Measurements from ENCODE around the gene BTBD16. TPM values are rescaled to one million over a fixed set of nuclear protein-coding genes. Genes with fewer than 3 reads are reported as not detected.

The BTBD16 gene
- total RNA-seq, 1 experiment from 2014 or later = 0.82 TPM

GRCh38 chr10:122321960-122322359 is 50.9 kb downstream of the BTBD16 start:
- H3K27ac ChIP-seq (ENCODE audit: low read length) = no peak overlapping the region
- H3K27me3 ChIP-seq (ENCODE audit: control insufficient read depth, insufficient read depth, low read length) = no peaks in the 10 kb centered on the region
- H3K4me1 ChIP-seq (ENCODE audit: control insufficient read depth, insufficient read depth, low read length) = no peaks in the 10 kb centered on the region
- ATAC-seq = no peak
- TF ChIP-seq SIN3A (IDR thresholded peaks at IDR 0.05; ENCODE audit: borderline replicate concordance, insufficient read depth, low read depth, low read length) (no peak), REST (IDR thresholded peaks at IDR 0.05; ENCODE audit: insufficient read depth in 1 of 2, low read depth in 2 of 2, low read length in 1 of 2) (no peak), TCF7L2 (IDR thresholded peaks at IDR 0.05; ENCODE audit: low read depth, low read length) (no peak), CTCF (IDR thresholded peaks at IDR 0.05) (no peak), POLR2AphosphoS5 (IDR thresholded peaks at IDR 0.05; ENCODE audit: low read depth, low read length) (no peak)
- POLR2A ChIA-PET = no interaction called here
- H3K36me3 ChIP-seq (ENCODE audit: control insufficient read depth, insufficient read depth, low read length) = no peaks in the 10 kb centered on the region
- intact Hi-C loops (cut with micrococcal nuclease; ENCODE audit: unreplicated experiment) (no loop called here), in situ Hi-C loops (cut with HindIII; ENCODE audit: low pct_unique_long_range_greater_than_20kb, low sequenced_read_pairs) (no loop called here)
- BruUV-seq (replicated peaks) = no TSS peak
- H3K4me3 ChIP-seq (ENCODE audit: low read depth in 2 of 2, low read length in 2 of 2) = no peak overlapping the region
- DNase-seq (ENCODE audit: low read depth, low spot score) = no peak
- H3K9me3 ChIP-seq (ENCODE audit: control insufficient read depth, insufficient read depth, low read depth, low read length) = peaks cover 14% of the 10 kb centered on the region; the same call in 1 of the 2 replicates
- CTCF ChIA-PET = no interaction called here

GRCh38 chr10:122323189-122323588 is 52.1 kb downstream of the BTBD16 start:
- Histone ChIP-seq H3K4me3 (ENCODE audit: low read depth in 2 of 2, low read length in 2 of 2) (no peak overlapping the region), H3K4me1 (ENCODE audit: control insufficient read depth, insufficient read depth, low read length) (no peaks in the 10 kb centered on the region), H3K27ac (ENCODE audit: low read length) (no peak overlapping the region; the same call in 1 of the 2 replicates), H3K36me3 (ENCODE audit: control insufficient read depth, insufficient read depth, low read length) (no peaks in the 10 kb centered on the region), H3K27me3 (ENCODE audit: control insufficient read depth, insufficient read depth, low read length) (no peaks in the 10 kb centered on the region), H3K9me3 (ENCODE audit: control insufficient read depth, insufficient read depth, low read depth, low read length) (peaks cover 14% of the 10 kb centered on the region; the same call in 1 of the 2 replicates)
- intact Hi-C loops (cut with micrococcal nuclease; ENCODE audit: unreplicated experiment) = no loop called here
- ChIA-PET POLR2A (no interaction called here), CTCF (interaction anchor here (1.0 kb wide), 1 partner anchor 24 kb away, joined by 3 read pairs; no protein-coding TSS in a partner anchor)
- TF ChIP-seq REST (IDR thresholded peaks at IDR 0.05; ENCODE audit: insufficient read depth in 1 of 2, low read depth in 2 of 2, low read length in 1 of 2) = no peak
- TF ChIP-seq TCF7L2 (IDR thresholded peaks at IDR 0.05; ENCODE audit: low read depth, low read length) = no peak
- TF ChIP-seq POLR2AphosphoS5 (IDR thresholded peaks at IDR 0.05; ENCODE audit: low read depth, low read length) = no peak
- no peak for TF ChIP-seq CTCF (IDR thresholded peaks at IDR 0.05)
- TF ChIP-seq SIN3A (IDR thresholded peaks at IDR 0.05; ENCODE audit: borderline replicate concordance, insufficient read depth, low read depth, low read length) = no peak
- ATAC-seq (no peak), DNase-seq (ENCODE audit: low read depth, low spot score) (no peak)
- no TSS peak for BruUV-seq (replicated peaks)
- in situ Hi-C loops (cut with HindIII; ENCODE audit: low pct_unique_long_range_greater_than_20kb, low sequenced_read_pairs) = no loop called here

Data from Panc1 (cell line).